Prostate gland (tissue), 2 donors: ENCODE results near the gene GALNT2. TPM values are rescaled to one million over a fixed set of nuclear protein-coding genes. Genes with fewer than 3 reads are reported as not detected.

Experiments used
- DNase-seq: peaks from one replicate; pipeline ENCODE4 v3.0.0-alpha.2; 2019; ENCODE audit warnings: low spot score
- H3K27ac ChIP-seq, 2 donors: fragments of 200-600 bp; sonication (generic); 2 replicates each; pipeline ENCODE4 v1.5.1; 2017 to 2019
- H3K27me3 ChIP-seq: fragments of 200-600 bp; sonication (generic); replicated peaks from 2 replicates; pipeline ENCODE4 v1.5.1; 2019; ENCODE audit not compliant: insufficient read depth
- H3K36me3 ChIP-seq, 2 donors: fragments of 200-600 bp; sonication (generic); 1 replicate in 1 of 2; 2 replicates in 1 of 2; pipeline versions ENCODE4 v1.5.1 to v1.8.1; 2017 to 2019
- H3K4me1 ChIP-seq: fragments of 200-600 bp; sonication (generic); replicated peaks from 2 replicates; pipeline ENCODE4 v1.5.1; 2019
- H3K4me3 ChIP-seq, 2 donors: fragments of 200-600 bp; sonication (generic); 2 replicates each; pipeline ENCODE4 v1.5.1; 2017 to 2019
- H3K9me3 ChIP-seq: fragments of 200-600 bp; sonication (generic); 2 replicates; pipeline ENCODE4 v1.5.1; 2017
- CTCF ChIP-seq, 4 experiments: fragments of 200-600 bp in 2 of 4; fragments of 450-650 bp in 2 of 4; sonication (generic) in 2 of 4; IDR thresholded peaks; 1 replicate in 3 of 4; 2 replicates in 1 of 4; pipeline ENCODE4 v1.5.1; 2016 to 2019; ENCODE audit warnings: antibody characterized with exemption in 4 of 4, mild to moderate bottlenecking in 2 of 4, moderate library complexity in 2 of 4
- POLR2A ChIP-seq: fragments of 450-650 bp; IDR thresholded peaks from one replicate; pipeline ENCODE4 v1.6.1; 2016; ENCODE audit warnings: antibody characterized with exemption, mild to moderate bottlenecking
- POLR2AphosphoS5 ChIP-seq: sonication (generic); formaldehyde crosslinking; IDR thresholded peaks from one replicate; pipeline ENCODE4 v1.6.1; 2017; ENCODE audit warnings: antibody characterized with exemption
- WGBS: methylation state at CpG from one replicate; pipeline ENCODE4 v1.1.5; 2018; 5-methylcytosine and 5-hydroxymethylcytosine counted together
- intact Hi-C: fragments of 100-400 bp; cut with DNase I; formaldehyde crosslinking; loops from one replicate; pipeline ENCODE4 v1.14.2; 2022
- total RNA-seq, 2 donors: library from RNA; depleted of rRNA; stranded (reverse); fragments of >200 nt; gene quantifications; one replicate each; pipeline ENCODE4 v1.1.0, GENCODE V29; 2016

GALNT2 gene
- total RNA-seq, 2 donors from 2014 or later: 34.1 to 125 TPM

- H3K9me3 ChIP-seq: no peaks in the 10 kb centered on the region
- intact Hi-C loops: no loop called here
- no peaks in the 10 kb centered on the region for H3K4me1 ChIP-seq
- no peak overlapping the region for H3K27ac ChIP-seq
- no peak for TF ChIP-seq POLR2AphosphoS5
- TF ChIP-seq POLR2A: no peak
- TF ChIP-seq CTCF (IDR thresholded peaks at IDR 0.05): no peak
- no peak overlapping the region for H3K4me3 ChIP-seq
- no peaks in the 10 kb centered on the region for H3K27me3 ChIP-seq
- no peaks in the 10 kb centered on the region for H3K36me3 ChIP-seq
- WGBS: 95% methylated on average over 11 of the region's 11 CpGs
- DNase-seq: no peak
Measured at GRCh38 chr1:230173187-230173975, 106.3 kb downstream of the GALNT2 start.

- no peaks in the 10 kb centered on the region for H3K36me3 ChIP-seq
- no peak for DNase-seq
- intact Hi-C loops: no loop called here
- no peaks in the 10 kb centered on the region for H3K9me3 ChIP-seq
- no peaks in the 10 kb centered on the region for H3K4me1 ChIP-seq
- TF ChIP-seq CTCF (IDR thresholded peaks at IDR 0.05): no peak
- TF ChIP-seq POLR2A: no peak
- TF ChIP-seq POLR2AphosphoS5: no peak
- no peaks in the 10 kb centered on the region for H3K27me3 ChIP-seq
- no peak overlapping the region for H3K27ac ChIP-seq
- H3K4me3 ChIP-seq: no peak overlapping the region
- 98% methylated on average over 7 of the region's 7 CpGs for WGBS
Measured at GRCh38 chr1:230174041-230174440, 107.0 kb downstream of the GALNT2 start.

- intact Hi-C loops: no loop called here
- 95% methylated on average over 15 of the region's 15 CpGs for WGBS
- no peaks in the 10 kb centered on the region for H3K9me3 ChIP-seq
- no peaks in the 10 kb centered on the region for H3K4me1 ChIP-seq
- DNase-seq: no peak
- no peaks in the 10 kb centered on the region for H3K27me3 ChIP-seq
- H3K4me3 ChIP-seq: no peak overlapping the region
- no peaks in the 10 kb centered on the region for H3K36me3 ChIP-seq
- TF ChIP-seq CTCF (IDR thresholded peaks at IDR 0.05) (no peak), POLR2A (no peak), POLR2AphosphoS5 (no peak)
- no peak overlapping the region for H3K27ac ChIP-seq
Measured at GRCh38 chr1:230174471-230175162, 107.6 kb downstream of the GALNT2 start.

GRCh38 chr1:230175163-230175747 lies 108.2 kb downstream of the GALNT2 start:
- TF ChIP-seq POLR2AphosphoS5: no peak
- no peak for TF ChIP-seq POLR2A
- no peak for TF ChIP-seq CTCF (IDR thresholded peaks at IDR 0.05)
- intact Hi-C loops: no loop called here
- 74% methylated on average over 4 of the region's 4 CpGs for WGBS
- H3K4me3 ChIP-seq: no peak overlapping the region
- H3K36me3 ChIP-seq: no peaks in the 10 kb centered on the region
- no peaks in the 10 kb centered on the region for H3K4me1 ChIP-seq
- H3K27ac ChIP-seq: no peak overlapping the region
- DNase-seq: no peak
- H3K9me3 ChIP-seq: no peaks in the 10 kb centered on the region
- H3K27me3 ChIP-seq: no peaks in the 10 kb centered on the region
